Measurements from ENCODE around the gene NUP205. TPM values are rescaled to one million over a fixed set of nuclear protein-coding genes. Genes with fewer than 3 reads are reported as not detected.

The NUP205 gene
- total RNA-seq, 1 donor from 2014 or later: 66.1 TPM

DNA sequence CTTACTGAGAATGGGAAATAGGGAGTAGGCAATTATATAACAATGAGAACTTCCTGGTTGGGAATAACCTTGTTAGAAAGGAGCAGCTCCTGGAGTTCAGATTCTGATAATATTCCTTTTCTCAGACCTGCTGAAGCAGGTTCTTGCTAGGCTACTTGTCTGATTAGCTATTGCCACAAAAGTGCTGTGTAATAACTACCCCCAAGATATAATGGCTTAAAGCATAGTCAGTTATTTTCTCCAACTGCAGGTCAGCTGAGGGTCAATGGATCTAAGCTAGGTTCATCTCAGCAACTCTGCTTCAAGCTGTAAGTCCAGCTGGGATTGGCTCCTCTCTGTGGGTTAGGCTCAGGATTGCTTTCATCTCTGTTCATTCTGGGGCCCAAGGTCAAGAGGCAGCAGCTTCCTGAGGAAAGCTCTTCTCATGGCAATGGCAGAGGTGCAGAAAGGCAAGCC, 38.5 kb upstream of the NUP205 start:
- Mint-ChIP-seq H3K27ac (ENCODE audit: unreplicated experiment) (no peak overlapping the region), H3K9me3 (ENCODE audit: unreplicated experiment) (no peaks in the 10 kb centered on the region), H3K27me3 (ENCODE audit: unreplicated experiment) (peaks cover under 1% of the 10 kb centered on the region), H3K36me3 (ENCODE audit: low read depth, unreplicated experiment) (no peaks in the 10 kb centered on the region), H3K4me1 (ENCODE audit: unreplicated experiment) (peaks cover 5% of the 10 kb centered on the region), H3K4me3 (ENCODE audit: unreplicated experiment) (no peak overlapping the region)
- TF ChIP-seq CTCF (IDR thresholded peaks at IDR 0.05; ENCODE audit: unreplicated experiment): no peak
- no peak for DNase-seq (ENCODE audit: low spot score)

- H3K36me3 Mint-ChIP-seq (ENCODE audit: low read depth, unreplicated experiment): no peaks in the 10 kb centered on the region
- no peaks in the 10 kb centered on the region for H3K9me3 Mint-ChIP-seq (ENCODE audit: unreplicated experiment)
- no peak overlapping the region for H3K4me3 Mint-ChIP-seq (ENCODE audit: unreplicated experiment)
- no peak overlapping the region for H3K27ac Mint-ChIP-seq (ENCODE audit: unreplicated experiment)
- H3K4me1 Mint-ChIP-seq (ENCODE audit: unreplicated experiment): peaks cover 5% of the 10 kb centered on the region
- no peak for TF ChIP-seq CTCF (IDR thresholded peaks at IDR 0.05; ENCODE audit: unreplicated experiment)
- peaks cover 2% of the 10 kb centered on the region for H3K27me3 Mint-ChIP-seq (ENCODE audit: unreplicated experiment)
- no peak for DNase-seq (ENCODE audit: low spot score)
Observed at GRCh38 chr7:135519871-135520270, 37.8 kb upstream of the NUP205 start.

DNA sequence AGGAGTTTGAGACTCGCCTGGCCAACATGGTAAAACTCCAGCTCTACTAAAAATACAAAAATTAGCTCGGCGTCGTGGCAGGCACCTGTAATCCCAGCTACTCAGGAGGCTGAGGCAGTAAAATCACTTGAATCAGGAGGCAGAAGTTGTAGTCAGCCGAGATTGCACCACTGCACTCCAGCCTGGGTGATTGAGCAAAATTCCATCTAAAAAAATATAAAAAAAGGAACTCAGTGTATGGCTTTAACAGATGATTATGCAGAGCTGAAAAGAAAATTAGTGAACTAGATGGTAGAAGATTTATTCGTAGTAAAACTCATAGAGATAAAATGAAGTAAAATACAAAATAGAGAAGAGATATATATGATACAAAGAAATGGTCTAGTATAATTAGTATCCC, 35.2 kb upstream of the NUP205 start:
- H3K9me3 Mint-ChIP-seq (ENCODE audit: unreplicated experiment): no peaks in the 10 kb centered on the region
- peaks cover 2% of the 10 kb centered on the region for H3K27me3 Mint-ChIP-seq (ENCODE audit: unreplicated experiment)
- no peak for DNase-seq (ENCODE audit: low spot score)
- peaks cover 5% of the 10 kb centered on the region for H3K4me1 Mint-ChIP-seq (ENCODE audit: unreplicated experiment)
- no peak for TF ChIP-seq CTCF (IDR thresholded peaks at IDR 0.05; ENCODE audit: unreplicated experiment)
- no peak overlapping the region for H3K4me3 Mint-ChIP-seq (ENCODE audit: unreplicated experiment)
- H3K27ac Mint-ChIP-seq (ENCODE audit: unreplicated experiment): no peak overlapping the region
- H3K36me3 Mint-ChIP-seq (ENCODE audit: low read depth, unreplicated experiment): no peaks in the 10 kb centered on the region

DNA sequence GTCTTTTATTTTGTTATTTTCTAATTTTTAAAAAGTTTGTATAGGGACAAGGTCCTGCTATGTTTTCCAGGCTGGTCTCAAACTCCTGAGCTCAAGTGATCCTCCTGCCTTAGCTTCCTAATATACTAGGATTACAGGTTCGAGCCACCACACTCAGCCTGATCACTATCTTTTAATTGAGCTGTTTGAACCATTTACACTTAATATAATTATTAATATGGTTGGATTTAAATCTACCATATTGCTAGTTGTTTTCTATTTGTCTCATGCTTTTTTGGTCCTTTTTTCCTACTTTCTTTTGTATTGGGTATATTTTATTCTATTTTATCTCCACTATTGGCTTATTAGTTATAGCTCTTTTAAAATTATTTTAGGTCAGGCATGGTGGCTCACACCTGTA, 34.6 kb upstream of the NUP205 start:
- DNase-seq (ENCODE audit: low spot score): no peak
- Mint-ChIP-seq H3K27ac (ENCODE audit: unreplicated experiment) (no peak overlapping the region), H3K27me3 (ENCODE audit: unreplicated experiment) (peaks cover 2% of the 10 kb centered on the region), H3K9me3 (ENCODE audit: unreplicated experiment) (no peaks in the 10 kb centered on the region), H3K4me1 (ENCODE audit: unreplicated experiment) (peaks cover 5% of the 10 kb centered on the region), H3K4me3 (ENCODE audit: unreplicated experiment) (no peak overlapping the region), H3K36me3 (ENCODE audit: low read depth, unreplicated experiment) (no peaks in the 10 kb centered on the region)
- TF ChIP-seq CTCF (IDR thresholded peaks at IDR 0.05; ENCODE audit: unreplicated experiment): no peak

DNA sequence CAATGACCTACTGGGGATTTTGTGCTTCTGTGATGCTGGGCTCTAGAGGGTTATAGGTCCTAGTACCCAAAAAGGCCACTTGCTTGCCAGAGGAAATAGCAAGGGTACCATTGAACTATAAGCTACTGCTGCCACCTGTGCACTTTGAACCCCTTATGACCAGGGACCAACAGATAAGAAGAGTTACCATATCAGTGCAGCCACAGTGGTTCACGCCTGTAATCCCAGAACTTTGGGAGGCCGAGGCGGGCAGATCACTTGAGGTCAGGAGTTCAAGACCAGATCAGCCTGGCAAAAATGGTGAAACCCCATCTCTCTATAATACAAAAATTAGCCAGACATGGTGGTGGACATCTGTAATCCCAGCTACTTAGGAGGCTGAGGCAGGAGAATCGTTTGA, 32.3 kb upstream of the NUP205 start:
- H3K36me3 Mint-ChIP-seq (ENCODE audit: low read depth, unreplicated experiment): no peaks in the 10 kb centered on the region
- DNase-seq (ENCODE audit: low spot score): no peak
- no peak overlapping the region for H3K27ac Mint-ChIP-seq (ENCODE audit: unreplicated experiment)
- H3K4me1 Mint-ChIP-seq (ENCODE audit: unreplicated experiment): no peaks in the 10 kb centered on the region
- no peak for TF ChIP-seq CTCF (IDR thresholded peaks at IDR 0.05; ENCODE audit: unreplicated experiment)
- H3K27me3 Mint-ChIP-seq (ENCODE audit: unreplicated experiment): peaks cover 4% of the 10 kb centered on the region
- no peak overlapping the region for H3K4me3 Mint-ChIP-seq (ENCODE audit: unreplicated experiment)
- H3K9me3 Mint-ChIP-seq (ENCODE audit: unreplicated experiment): no peaks in the 10 kb centered on the region

Measured in endothelial cell (in vitro differentiated cells).